ENCODE measurements around the gene CA9. TPM values are rescaled to one million over a fixed set of nuclear protein-coding genes. Genes with fewer than 3 reads are reported as not detected.

CA9 gene
- total and polyA plus RNA-seq, 8 donors = 0.26 to 1.8 (median 1.3) TPM; not detected in 1

DNA sequence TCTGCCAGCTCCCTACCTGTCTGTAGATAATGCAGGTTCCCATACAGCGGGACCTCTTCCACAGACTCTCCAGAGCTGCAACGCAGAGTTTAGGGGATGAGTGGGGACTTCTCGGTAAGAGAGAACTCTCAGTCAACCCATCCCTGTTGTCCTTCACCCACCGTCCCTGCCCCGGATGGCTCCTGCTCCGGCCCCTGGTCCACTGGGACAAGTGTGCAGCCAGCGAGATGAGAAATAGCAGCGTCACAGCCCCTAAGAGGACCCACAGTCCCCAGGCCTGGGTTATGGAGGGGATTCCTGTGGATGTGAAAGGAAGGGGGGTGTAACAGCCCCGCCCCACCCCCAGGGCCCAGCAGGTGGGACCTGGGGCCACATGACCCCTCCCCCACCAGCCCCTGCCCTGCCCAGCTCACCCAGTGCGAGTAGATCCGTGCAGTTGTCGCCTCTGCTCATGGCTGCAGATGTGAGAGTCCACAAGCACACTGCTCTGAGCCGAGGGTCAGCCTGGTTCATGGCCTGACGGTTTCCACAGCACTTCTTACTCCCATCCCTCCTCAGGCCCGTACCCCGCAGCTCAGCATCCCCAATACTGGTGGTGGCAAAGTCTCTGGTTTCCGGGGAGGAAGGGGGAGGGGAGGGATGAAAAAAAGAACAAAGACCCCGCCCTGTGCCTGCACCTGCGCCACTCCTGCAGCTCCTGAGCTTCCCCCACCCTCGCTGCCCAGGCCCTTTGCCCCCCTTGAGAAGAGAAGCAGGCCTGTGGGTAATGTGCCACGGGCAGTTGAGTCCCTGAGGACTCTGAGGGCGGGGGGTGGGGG is 23.2 kb upstream of the CA9 start, which contains the start of gene SIT1:
Gene SIT1, minus strand, starts transcription at position 591 of the 818 bp plus-strand sequence. Its CDS starts 78 bp downstream, at position 513.
- Histone ChIP-seq H3K4me3 (peak within 1 kb of the TSS in 1 of 2 donors; percentile 27), H3K4me1 (peaks cover 4 to 55% of the 10 kb centered on the region in 2 donors), H3K9me3 (no peaks in the 10 kb centered on the region), H3K27ac (peak within 1 kb of the TSS; percentile 7 to 55), H3K36me3 (no peaks in the 10 kb centered on the region), H3K27me3 (no peaks in the 10 kb centered on the region)
- ATAC-seq (no peak), DNase-seq (no peak)
- intact Hi-C loops (cut with DNase I) = no loop called here
- TF ChIP-seq, protein P1, sequence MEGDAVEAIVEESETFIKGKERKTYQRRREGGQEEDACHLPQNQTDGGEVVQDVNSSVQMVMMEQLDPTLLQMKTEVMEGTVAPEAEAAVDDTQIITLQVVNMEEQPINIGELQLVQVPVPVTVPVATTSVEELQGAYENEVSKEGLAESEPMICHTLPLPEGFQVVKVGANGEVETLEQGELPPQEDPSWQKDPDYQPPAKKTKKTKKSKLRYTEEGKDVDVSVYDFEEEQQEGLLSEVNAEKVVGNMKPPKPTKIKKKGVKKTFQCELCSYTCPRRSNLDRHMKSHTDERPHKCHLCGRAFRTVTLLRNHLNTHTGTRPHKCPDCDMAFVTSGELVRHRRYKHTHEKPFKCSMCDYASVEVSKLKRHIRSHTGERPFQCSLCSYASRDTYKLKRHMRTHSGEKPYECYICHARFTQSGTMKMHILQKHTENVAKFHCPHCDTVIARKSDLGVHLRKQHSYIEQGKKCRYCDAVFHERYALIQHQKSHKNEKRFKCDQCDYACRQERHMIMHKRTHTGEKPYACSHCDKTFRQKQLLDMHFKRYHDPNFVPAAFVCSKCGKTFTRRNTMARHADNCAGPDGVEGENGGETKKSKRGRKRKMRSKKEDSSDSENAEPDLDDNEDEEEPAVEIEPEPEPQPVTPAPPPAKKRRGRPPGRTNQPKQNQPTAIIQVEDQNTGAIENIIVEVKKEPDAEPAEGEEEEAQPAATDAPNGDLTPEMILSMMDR (IDR thresholded peaks at IDR 0.05) = no peak

DNA sequence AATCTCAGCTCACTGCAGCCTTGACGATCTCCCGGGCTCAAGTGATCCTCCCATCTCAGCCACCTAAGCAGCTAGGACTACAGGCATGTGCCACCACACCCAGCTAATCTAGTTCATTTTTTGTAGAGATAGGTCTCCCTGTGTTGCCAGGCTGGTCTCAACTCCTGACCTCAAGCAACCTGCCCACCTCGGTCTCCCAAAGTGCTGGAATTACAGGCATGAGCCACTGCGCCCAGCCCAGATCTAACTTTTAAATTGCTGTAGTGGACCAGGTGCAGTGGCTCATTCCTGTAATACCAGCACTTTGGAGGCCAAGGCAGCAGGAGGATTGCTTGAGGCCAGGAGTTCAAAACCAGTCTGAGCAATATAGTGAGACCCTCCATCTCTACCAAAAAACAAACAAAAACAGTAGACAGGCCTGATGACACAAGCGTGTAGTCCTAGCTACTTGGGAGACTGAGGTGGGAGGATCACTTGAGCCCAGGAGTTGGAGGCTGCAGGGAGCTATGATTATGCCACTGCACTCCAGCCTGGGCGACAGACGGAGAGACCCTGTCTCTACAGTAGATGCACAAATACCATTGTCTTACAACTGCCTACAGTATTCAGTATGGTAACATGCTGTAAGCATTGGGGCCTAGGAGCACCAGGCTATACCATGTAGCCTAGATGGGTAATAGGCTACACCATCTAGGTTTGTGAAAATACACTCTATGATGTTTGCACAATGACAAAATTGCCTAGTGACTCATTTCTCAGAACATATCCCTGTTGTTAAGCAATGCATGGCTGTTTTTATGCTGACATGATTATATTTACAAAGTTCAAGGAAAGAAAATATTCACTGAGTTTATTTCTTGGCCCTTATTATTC is 21.5 kb upstream of the CA9 start:
- DNase-seq (no peak), ATAC-seq (peak; percentile 50)
- Histone ChIP-seq H3K27me3 (no peaks in the 10 kb centered on the region), H3K36me3 (no peaks in the 10 kb centered on the region), H3K27ac (peak overlapping the region; percentile 33 to 56), H3K4me1 (peaks cover 4 to 53% of the 10 kb centered on the region in 2 donors), H3K9me3 (no peaks in the 10 kb centered on the region), H3K4me3 (no peak overlapping the region)
- intact Hi-C loops (cut with DNase I) = no loop called here
- TF ChIP-seq, protein P1 (IDR thresholded peaks at IDR 0.05) = no peak

DNA sequence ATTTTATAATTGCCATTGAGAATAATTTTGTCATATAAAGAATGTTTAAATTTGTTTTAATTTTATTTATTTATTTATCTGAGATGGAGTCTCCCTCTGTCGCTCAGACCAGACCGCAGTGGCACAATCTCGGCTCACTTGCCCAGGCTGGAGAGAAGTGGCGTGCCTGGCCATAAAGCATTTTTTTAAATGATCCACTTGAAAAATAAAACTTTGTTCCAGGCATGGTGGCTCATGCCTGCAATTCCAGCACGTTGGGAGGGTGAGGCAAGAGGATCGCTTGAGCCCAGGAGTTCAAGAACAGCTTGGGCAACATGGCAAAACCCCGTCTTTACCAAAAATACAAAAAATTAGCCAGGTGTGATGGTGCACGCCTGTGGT is 20.9 kb upstream of the CA9 start:
- intact Hi-C loops (cut with DNase I) = no loop called here
- Histone ChIP-seq H3K4me3 (no peak overlapping the region), H3K36me3 (no peaks in the 10 kb centered on the region), H3K4me1 (peaks cover 4 to 50% of the 10 kb centered on the region in 2 donors), H3K9me3 (no peaks in the 10 kb centered on the region), H3K27me3 (no peaks in the 10 kb centered on the region), H3K27ac (peak overlapping the region; percentile 33 to 56)
- TF ChIP-seq, protein P1 (IDR thresholded peaks at IDR 0.05) = no peak
- DNase-seq = no peak
- ATAC-seq = no peak

DNA sequence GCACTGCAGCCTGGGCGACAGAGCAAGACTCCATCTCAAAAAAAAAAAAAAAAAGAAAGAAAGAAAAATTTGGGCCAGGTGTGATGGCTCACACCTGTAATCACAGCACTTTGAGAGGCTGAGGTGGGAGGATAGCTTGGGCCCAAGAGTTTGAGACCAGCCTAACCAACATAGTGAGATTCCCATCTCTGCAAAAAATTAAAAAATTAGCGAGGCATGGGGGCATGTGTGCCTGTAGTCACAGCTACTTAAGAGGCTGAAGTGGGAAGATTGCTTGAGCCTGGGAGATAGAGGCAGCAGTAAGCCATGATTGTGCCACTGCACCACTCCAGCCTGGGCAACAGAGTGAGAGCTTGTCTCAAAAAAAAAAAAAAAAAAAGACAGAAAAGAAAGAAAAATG is 20.1 kb upstream of the CA9 start:
- intact Hi-C loops (cut with DNase I) = no loop called here
- H3K36me3 ChIP-seq = no peaks in the 10 kb centered on the region
- ATAC-seq = no peak
- H3K4me1 ChIP-seq = peaks cover 4 to 47% of the 10 kb centered on the region in 2 donors
- no peak for DNase-seq
- no peak overlapping the region for H3K27ac ChIP-seq
- no peaks in the 10 kb centered on the region for H3K27me3 ChIP-seq
- no peaks in the 10 kb centered on the region for H3K9me3 ChIP-seq
- TF ChIP-seq, protein P1 (IDR thresholded peaks at IDR 0.05) = no peak
- no peak overlapping the region for H3K4me3 ChIP-seq

DNA sequence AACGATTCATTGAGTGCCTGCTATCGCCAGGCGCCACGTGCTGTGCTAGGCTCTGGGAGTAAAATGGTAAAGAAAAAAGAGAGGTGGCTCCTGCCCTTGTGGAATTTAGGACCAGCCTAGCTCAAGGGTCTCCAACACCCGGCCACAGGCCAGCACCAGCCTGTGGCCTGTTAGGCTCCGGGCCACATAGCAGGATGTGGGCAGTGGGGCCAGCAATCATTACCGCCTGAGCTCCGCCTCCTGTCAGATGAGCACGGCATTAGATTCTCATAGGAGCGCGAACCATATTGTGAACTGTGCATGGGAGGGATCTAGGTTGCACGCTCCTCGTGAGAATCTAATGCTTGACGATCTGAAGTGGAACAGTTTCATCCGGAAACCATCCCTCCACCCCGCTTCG is 17.4 kb upstream of the CA9 start:
- no peak overlapping the region for H3K27ac ChIP-seq
- no peak overlapping the region for H3K4me3 ChIP-seq
- intact Hi-C loops (cut with DNase I) = no loop called here
- TF ChIP-seq, protein P1 (IDR thresholded peaks at IDR 0.05) = no peak
- peaks cover 0 to 54% of the 10 kb centered on the region in 2 donors for H3K4me1 ChIP-seq
- H3K27me3 ChIP-seq = no peaks in the 10 kb centered on the region
- no peaks in the 10 kb centered on the region for H3K9me3 ChIP-seq
- DNase-seq (no peak), ATAC-seq (no peak)
- H3K36me3 ChIP-seq = peaks cover 0 to 13% of the 10 kb centered on the region in 2 donors

Measured in left lung (tissue), 10 donors.